Fibroblast of skin of left quadriceps (primary cell): ENCODE results near the gene ANKRD33B.
"Not testable (repeated sequence)": the region's sequence is repeated elsewhere in the genome, so short reads cannot be mapped to it uniquely, and the experiment has no call there.

Source experiments
- DNase-seq, 2 experiments: peaks; one replicate each; pipeline ENCODE4 v3.0.0-alpha.2; 2013; ENCODE audit warnings: low read depth in 2 of 2

ANKRD33B gene

DNA sequence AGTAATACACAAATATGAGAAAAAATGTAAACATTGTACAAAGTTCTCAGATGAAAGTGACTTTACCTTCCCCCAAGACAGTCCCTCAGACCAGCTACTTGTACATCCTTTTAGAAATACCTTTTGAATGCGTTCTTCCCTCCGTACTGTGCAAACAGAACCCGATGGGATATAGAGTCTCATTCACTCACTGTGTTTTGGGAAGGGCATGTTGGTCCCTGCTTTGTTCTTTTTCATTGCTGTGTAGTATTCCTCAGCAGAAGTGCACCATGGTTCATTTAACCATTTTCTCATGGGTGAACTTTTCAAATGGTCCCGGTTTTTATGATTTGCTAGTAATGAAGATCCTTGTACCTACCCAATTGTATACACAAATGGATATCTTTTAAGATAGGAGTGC, 94.4 kb downstream of the ANKRD33B start:
- no peak for DNase-seq

- DNase-seq, result no peak
Observed at GRCh38 chr5:10660135-10660534, 96.3 kb downstream of the ANKRD33B start.

- DNase-seq, result no peak
Observed at GRCh38 chr5:10660720-10661387, 97.0 kb downstream of the ANKRD33B start.

DNA sequence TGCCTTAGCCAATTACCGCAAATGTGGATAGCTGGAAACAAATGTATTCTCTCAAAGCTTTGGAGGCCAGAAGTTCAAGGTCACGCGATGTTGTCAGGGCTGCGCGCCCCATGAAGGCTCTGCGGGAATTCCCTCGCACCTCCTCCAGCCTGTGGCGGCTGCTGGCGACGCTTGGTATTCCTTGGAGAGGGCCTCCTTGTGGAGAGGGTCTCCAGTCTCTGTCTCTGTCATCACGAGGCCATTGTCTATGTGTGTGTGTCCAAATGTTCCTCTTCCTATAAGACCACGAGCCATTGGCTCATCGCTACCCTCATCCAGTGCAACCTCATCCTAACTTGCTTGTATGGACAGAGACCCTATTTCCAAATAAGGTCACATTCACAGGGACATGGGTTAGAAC, 97.5 kb downstream of the ANKRD33B start:
- DNase-seq, result no peak

DNA sequence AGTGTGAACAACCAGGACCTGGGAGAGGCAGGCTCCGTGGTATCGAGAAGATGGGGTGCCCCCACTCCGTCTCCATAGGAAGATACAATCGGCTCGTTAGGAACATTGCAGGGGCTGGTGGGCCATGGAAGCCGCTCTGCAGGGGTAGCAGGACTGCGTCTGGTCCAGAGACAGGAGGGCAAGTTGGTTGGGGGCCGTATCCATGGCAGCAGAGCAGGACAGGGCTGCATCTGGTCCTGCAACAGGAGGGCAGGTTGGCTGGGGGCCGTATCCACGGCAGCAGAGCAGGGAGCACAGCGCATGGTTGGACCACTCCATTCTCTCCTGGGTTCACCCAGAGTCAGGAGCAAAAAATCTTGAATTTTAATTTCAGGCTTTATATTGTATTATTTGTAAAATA, 98.2 kb downstream of the ANKRD33B start:
- DNase-seq, result no peak

- no peak for DNase-seq
Observed at GRCh38 chr5:10662661-10663488, 99.0 kb downstream of the ANKRD33B start.

DNA sequence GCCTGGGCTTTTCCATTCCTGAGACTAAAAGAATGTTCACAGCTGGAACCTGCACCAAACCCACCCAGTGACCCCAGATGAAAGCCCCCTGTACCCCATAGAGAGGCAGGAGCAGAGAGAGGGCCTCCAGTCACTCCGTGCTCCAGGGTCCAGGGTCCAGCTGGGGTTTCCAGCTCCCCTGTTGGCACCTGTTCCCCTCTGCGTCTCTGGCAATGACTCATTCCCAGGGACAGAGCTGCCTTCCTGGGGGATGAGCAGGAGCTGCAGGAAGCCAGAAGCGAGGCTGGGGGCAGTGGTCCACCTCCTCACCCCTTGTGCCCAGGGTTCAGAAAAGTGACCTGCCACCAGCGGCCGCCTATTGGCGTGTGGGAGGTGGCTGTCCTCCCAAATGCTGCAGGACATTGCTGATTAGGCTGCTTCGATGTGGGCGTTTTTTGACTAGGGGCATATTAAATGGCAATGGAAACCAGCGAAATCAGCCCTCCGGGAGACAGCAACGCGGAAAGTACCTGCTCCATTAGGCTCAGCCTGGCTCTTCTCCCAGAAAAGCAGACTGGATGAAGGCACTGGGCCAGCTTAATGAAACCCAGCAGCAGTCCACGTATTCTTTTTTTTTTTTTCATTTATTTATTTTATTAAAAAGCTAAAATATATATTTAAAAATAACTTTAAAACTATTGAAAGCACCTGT, 99.8 kb downstream of the ANKRD33B start:
- no peak for DNase-seq

- DNase-seq, result not testable (repeated sequence)
Observed at GRCh38 chr5:10664180-10664769, 100.4 kb downstream of the ANKRD33B start.

- no peak for DNase-seq
Observed at GRCh38 chr5:10665799-10666198, 101.9 kb downstream of the ANKRD33B start.

DNA sequence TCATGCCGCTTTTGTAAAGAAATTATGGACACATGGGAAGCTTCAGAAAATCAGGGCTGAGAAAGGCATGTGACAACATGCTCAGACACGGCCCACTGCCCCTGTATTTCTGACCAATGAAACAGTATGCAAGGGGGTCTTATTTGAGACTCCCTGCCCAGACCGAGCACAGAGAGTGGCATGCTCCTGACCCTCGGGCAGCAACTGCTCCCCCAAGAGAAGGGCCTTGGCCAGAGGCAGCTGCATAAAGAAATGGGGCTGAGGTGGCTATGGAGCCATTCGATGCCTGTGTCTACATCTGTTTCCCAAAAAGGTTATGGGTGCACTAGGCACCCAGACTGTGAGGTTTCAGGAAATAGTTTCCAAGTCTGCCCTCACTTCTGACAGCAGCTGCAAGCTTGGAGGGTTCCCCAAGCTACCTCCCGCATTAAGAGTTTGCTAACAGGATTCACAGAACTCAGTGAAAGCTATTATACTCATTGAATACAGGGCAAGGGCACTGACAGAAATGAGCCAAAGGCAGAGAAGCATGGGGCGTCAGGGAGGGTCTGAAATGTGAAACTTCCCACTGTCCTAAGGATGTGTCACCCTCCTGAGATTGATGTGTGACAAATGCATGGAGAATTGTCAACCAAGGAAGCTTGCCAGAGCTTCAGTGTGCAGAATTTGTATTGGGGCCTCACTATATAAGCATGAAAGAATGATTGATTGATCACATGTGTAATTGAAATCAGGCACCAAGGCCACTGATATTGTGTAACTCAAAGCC, 102.8 kb downstream of the ANKRD33B start:
- no peak for DNase-seq

DNA sequence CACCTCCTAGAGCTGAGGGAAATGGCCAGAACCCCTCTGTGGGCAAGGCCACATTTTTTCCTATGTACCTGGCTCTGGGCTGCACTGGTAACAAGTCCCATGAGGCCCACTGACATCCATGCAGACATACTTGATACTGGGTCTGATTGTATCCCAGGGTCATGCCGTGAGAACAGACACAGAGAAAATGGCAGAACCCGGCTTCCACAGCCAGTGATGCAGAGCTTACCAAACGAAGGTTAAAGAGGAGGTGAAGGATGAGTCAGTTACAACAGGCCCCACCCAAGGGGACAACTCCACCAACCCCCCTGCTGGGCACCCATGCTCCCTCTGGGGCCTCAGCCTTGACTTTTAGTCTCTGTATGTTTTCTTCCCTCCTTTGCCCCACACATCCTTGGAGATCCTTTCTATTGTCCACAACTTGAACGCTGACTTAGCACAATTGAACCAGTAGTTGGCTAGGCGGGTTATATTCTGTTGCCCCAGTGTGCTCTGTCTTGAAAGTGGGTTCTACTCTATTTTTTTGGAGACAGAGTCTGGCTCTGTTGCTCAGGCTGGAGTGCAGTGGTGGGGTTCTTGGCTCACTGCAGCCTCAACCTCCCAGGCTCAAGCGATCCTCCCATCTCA, 103.7 kb downstream of the ANKRD33B start:
- no peak for DNase-seq

DNA sequence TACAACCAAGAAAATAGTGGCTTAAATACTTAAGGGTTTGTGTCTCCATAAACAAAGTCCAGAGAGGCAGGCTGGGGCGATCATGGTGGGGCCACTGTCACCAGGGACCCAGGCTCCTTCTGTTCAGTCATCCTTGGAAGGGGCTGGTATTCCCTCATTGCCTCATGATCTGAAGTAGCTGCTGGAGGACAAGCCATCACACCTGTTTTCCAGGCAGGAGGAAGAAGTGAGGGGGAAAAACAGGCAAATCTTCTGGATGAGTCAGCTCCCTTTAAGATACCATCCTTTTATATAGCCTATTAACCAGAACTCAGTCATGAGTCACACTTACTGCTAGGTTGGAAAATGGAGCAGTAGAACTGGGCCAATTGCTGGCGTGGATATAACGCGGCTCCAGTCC, 104.8 kb downstream of the ANKRD33B start:
- DNase-seq, result no peak

DNA sequence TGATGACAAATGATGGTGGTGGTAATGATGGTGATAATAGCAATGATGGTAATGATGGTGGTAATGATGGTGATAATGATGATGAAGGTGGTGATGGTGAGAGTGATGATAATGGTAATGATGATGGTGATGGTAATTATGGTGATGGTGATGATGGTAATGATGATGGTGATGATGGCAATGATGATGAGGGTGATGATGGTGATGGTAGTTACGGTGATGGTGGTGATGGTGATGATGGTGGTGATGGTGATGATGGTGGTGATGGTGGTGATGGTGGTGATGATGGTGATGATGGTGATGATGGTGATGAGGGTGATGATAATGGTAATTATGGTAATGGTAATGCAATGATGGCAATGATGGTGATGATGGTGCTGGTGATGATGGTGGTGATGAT, 106.1 kb downstream of the ANKRD33B start:
- DNase-seq, result no peak

DNA sequence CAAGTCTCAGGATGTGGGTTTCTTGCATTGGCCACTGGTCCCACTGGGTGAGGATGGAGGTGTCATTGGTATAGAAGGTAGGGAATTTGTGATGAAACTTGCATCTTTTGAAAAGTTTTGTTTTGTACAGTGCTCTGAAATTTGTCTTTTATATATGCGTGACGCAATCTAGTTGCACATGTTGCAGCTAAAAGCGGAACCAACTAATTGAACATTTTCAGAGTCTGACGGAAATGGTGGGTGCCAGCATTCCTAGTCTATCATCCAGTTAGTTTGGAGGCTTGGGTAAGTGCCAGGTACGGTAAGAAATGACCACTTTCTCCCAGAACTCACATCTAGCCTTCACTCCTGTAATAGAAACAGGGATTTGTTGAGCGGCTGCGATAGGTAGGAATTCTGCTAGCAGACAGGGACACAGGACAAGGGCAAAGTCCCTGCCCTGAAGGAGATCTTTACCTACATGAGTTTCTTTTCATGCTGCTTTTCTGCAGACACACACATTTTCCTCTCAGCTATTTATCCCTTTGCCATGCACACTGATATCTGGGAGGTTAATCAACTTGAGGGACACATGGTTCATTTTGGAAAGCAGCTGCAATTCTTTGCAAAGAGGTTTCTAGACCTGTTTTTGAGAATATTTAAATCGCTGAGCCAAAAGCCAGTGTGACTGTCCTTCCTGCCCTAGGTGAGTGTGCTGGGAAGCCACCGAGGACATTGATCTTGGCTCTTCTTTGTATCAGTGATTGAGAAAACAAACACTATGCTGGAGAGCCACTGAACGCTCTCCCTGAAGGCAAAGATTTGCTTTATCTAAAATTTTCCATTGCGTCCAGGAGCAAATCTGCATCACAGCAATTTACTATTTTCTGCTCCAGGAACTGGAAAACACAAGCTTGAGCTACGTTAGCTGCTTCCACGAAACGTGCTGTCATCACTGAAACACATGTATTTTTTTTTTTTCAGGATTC, 107.5 kb downstream of the ANKRD33B start:
- no peak for DNase-seq

DNA sequence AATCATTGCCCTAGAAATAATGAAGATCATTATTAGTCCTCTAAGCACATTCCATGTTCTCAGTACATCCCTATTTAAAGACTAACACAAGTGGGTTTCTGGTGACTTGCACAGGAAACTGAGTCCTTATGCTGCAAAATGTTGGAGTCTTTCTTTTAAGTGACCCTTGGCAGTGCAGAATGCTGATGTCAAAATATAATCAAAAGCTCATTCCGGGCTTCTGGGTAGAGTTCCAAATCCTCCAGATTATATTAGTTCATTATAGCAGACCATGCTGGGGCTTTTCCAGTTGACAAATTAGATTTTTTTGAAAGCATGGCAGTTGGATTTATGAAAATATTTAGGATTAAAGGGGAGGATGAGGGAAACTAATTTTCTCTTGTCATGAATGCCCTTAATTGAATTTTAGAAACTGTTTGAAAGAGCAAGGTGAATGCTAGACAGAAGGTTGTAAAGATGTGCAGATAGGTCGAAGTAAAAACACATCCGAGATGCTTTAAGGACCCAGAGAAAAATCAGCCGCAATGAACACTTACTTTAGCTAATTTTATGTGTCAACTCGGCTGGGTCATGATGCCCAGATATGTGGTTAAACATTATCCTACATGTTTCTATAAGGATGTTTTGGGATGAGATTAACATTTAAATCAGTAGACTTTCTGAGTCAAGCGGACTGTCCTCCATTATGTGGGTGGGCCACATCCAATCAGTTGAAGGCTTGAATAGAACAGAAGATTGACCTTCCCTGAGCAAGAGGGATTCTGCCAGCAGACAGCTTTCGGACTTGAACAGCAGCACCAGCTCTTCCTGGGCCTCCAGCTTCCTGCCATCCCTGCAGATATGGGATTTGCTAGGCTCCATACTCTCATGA, 108.5 kb downstream of the ANKRD33B start:
- no peak for DNase-seq

DNA sequence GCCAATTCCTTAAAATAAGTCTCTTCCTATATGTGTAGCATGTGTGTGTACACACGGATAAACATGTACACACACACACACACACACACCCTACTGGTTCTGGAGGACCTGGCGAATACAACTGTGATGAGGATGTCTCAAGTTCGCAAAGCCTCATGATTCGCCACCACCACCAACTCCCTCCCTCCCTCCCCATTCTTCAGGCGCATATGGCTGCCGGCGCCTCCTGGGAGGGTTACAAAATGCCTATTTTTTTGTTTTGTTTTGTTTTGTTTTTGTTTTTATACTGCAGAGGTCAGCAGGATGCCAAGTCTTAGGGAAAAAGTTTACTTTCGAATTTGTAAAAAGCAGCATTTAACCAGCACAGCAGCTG, 109.1 kb downstream of the ANKRD33B start:
- no peak for DNase-seq

- DNase-seq, result no peak
Observed at GRCh38 chr5:10673407-10673806, 109.5 kb downstream of the ANKRD33B start.

DNA sequence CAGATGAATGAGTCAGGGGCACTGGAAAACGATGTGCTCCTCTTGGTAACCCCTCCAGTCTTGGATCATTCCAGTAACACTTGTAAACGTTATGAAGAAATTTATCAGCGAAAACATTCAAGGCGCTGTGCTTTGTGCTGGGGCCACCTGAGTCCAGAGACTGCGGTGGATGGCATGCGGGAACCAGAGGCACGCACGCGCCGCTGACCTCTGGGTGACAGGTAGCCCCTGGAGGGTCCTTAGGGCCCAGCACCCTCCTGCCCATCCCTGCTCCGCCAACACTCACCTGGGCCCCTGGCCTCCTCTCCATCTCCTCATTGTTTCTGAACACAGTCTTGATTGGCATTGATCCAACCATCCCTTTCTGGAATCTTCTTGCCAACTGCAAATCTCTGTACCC, 110.2 kb downstream of the ANKRD33B start:
- no peak for DNase-seq

DNA sequence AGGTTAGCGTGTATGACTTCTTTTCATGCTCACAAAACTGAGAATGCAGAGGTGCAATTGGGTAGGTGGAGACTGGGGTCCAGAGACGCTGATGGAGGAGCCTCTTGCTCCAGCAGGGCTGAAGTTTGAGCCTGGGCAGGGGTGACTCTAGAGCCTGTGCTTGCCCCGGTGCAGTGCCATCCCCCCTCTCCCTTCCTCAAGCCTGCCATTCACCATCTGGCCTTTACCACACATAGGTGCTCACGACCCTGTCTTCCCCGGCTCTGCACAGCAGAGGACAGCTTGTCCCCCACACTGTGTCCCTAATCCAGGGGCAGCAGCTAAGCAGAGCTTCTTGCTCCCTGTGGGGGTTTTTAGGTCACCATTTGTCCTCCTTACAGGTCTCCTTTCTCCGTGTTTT, 110.7 kb downstream of the ANKRD33B start:
- no peak for DNase-seq
